GM21717 (cell line): ENCODE measurements around the gene LCE3E.

ENCODE experiments used
- ATAC-seq: cut with Tn5 transposase; IDR thresholded peaks from one replicate; pipeline ENCODE4 v1.9.1; 2021; ENCODE audit warnings: mild to moderate bottlenecking, moderate library complexity; ENCODE audit not compliant: unreplicated experiment

Gene LCE3E

DNA sequence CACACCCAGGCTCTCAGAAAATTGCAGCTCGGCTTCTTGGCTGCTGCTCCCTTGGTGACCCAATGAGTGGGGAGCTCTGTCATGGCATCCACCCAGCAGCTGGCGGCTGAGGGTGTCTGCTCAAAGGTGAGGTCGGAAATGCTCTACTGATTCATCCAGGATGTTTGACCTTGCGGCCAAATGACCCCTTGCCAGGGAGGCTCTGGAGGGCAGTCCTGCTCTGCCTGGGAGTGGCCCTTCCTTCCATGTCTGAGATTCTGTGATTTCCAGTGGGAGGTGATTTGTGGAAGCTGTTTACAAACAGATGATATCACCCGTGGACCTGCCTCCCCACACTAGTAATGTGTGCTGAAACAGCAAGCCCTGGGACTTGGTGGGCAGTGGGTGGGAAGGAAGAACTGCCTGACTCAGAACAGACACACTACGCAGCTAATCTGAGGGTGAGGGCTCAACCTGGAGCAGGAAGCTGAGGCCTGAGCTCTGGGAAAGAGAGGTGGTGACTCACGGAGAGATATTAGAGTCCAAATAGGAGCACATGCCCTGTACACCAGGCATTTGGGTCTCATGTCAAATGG lies 49.3 kb downstream of the LCE3E start:
- no peak for ATAC-seq

DNA sequence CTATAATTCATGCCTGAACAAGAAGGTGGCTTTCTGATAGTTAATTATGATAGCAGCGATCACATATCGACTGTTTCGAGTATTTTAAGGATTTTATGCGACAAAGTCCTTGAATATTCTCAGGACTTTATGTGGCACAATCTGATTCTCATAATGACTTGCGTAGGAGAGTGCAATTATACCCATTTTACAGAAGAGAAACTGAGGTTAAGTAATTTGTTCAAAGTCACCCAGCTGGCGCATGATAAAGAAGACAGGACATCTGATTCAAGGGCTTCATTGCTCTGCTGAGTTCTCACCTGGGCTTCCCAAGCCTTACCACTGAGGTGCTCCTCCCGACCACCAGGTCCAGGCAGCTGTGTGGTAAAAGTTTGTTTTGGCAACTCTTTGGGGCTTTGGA lies 50.5 kb downstream of the LCE3E start:
- ATAC-seq, result no peak
